Activated CD8-positive, alpha-beta T cell treated with anti-CD3 and anti-CD28 coated beads for 36 hours (primary cell): ENCODE data around the gene MICOS13. TPM values are rescaled to one million over a fixed set of nuclear protein-coding genes. Genes with fewer than 3 reads are reported as not detected.

Source experiments
- ATAC-seq: fragments of 200-7000 bp; cut with Tn5 transposase; one replicate; pipeline ENCODE4 v1.10.0; 2021; ENCODE audit warnings: mild to moderate bottlenecking, moderate library complexity
- CTCF ChIA-PET: fragments of 350-600 bp; sonication (Branson Sonifier 250); formaldehyde crosslinking; loops from one replicate; lab custom pipeline; 2021; ENCODE audit warnings: antibody characterized with exemption; lab: Charles Lee
- POLR2A ChIA-PET: fragments of 350-600 bp; sonication (Branson Sonifier 250); formaldehyde crosslinking; loops from one replicate; lab custom pipeline; 2021; ENCODE audit warnings: antibody characterized with exemption; lab: Charles Lee
- DNase-seq: peaks from one replicate; pipeline ENCODE4 v3.0.0-alpha.2; 2020
- H3K27ac Mint-ChIP-seq: one replicate; pipeline ENCODE4 v1.8.0; 2021; ENCODE audit warnings: mild to moderate bottlenecking, mixed read lengths
- H3K27me3 Mint-ChIP-seq: one replicate; pipeline ENCODE4 v1.8.0; 2021; ENCODE audit warnings: mixed read lengths
- H3K36me3 Mint-ChIP-seq: one replicate; pipeline ENCODE4 v1.8.0; 2021; ENCODE audit warnings: low read depth, mixed read lengths
- H3K4me1 Mint-ChIP-seq: one replicate; pipeline ENCODE4 v1.8.0; 2021; ENCODE audit warnings: low read depth, mixed read lengths
- H3K4me3 Mint-ChIP-seq: one replicate; pipeline ENCODE4 v1.8.0; 2021; ENCODE audit warnings: mild to moderate bottlenecking, moderate library complexity, mixed read lengths
- H3K9me3 Mint-ChIP-seq: one replicate; pipeline ENCODE4 v1.8.0; 2021; ENCODE audit warnings: mixed read lengths
- intact Hi-C: fragments of 100-400 bp; cut with micrococcal nuclease; formaldehyde crosslinking; loops from one replicate; pipeline ENCODE4 v1.10.0; 2022
- total RNA-seq, 2 experiments: library from RNA; stranded (reverse); gene quantifications; one replicate each; pipeline ENCODE4 v1.2.3, GENCODE V29; 2021
- TF ChIP-seq, protein P1 (sequence below): fragments of 200-600 bp; IDR thresholded peaks from one replicate; pipeline ENCODE4 v1.8.0; 2022; ENCODE audit warnings: antibody characterized with exemption, mild to moderate bottlenecking

Gene MICOS13
- total RNA-seq, 2 experiments from 2014 or later = 49.4 TPM

DNA sequence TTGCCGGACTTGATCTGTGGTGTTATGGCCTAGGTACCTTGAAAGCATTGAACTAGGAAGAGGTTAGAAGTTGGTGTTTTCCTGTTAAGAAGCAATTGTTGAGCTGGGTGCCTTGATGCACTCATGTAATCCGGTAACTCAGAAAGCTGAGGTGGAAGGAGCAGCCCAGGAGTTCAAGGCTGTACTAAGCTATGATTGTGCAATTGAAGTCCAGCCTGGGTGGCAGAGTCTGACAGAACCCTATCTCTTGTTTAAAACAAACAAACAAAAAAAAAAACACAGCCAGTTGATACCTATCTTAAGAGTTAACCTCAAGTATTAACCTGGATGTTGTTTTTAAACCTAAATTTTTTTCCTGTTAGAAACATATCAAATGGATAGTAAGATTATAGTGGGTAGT, 38.1 kb downstream of the MICOS13 start:
- TF ChIP-seq, protein P1, sequence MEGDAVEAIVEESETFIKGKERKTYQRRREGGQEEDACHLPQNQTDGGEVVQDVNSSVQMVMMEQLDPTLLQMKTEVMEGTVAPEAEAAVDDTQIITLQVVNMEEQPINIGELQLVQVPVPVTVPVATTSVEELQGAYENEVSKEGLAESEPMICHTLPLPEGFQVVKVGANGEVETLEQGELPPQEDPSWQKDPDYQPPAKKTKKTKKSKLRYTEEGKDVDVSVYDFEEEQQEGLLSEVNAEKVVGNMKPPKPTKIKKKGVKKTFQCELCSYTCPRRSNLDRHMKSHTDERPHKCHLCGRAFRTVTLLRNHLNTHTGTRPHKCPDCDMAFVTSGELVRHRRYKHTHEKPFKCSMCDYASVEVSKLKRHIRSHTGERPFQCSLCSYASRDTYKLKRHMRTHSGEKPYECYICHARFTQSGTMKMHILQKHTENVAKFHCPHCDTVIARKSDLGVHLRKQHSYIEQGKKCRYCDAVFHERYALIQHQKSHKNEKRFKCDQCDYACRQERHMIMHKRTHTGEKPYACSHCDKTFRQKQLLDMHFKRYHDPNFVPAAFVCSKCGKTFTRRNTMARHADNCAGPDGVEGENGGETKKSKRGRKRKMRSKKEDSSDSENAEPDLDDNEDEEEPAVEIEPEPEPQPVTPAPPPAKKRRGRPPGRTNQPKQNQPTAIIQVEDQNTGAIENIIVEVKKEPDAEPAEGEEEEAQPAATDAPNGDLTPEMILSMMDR = no peak
- intact Hi-C loops = no loop called here
- H3K36me3 Mint-ChIP-seq = peaks cover 46% of the 10 kb centered on the region
- no peak overlapping the region for H3K4me3 Mint-ChIP-seq
- H3K9me3 Mint-ChIP-seq = no peaks in the 10 kb centered on the region
- no peak for ATAC-seq
- POLR2A ChIA-PET = interaction anchor here (1.4 kb wide), 1 partner anchor 19 kb away, joined by 3 read pairs; no protein-coding TSS in a partner anchor
- CTCF ChIA-PET = interaction anchor here (1.0 kb wide), 1 partner anchor 22 kb away, joined by 3 read pairs; no protein-coding TSS in a partner anchor
- H3K27me3 Mint-ChIP-seq = no peaks in the 10 kb centered on the region
- peaks cover 34% of the 10 kb centered on the region for H3K4me1 Mint-ChIP-seq
- DNase-seq = no peak
- peak overlapping the region; percentile 22 for H3K27ac Mint-ChIP-seq

DNA sequence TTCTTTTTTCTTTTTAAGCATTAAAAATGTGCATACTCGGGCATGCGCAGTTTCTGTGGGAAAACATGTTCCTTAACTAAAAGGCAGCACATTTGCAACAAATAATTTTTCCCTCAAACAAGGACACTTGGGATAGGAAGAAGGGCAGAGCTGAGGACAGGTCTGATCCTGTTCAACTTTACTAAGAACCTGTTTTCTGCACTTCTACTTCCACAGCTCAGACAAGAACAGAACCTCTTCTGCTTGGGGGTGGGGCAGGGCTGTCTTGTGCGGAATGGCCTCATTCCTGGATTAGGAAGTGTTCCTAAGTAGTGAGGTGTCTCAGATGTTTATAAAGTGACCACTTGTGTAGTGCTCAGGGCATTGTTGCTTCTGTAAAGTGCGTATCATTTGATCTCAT, 39.1 kb downstream of the MICOS13 start:
- ATAC-seq = no peak
- TF ChIP-seq, protein P1 = no peak
- Mint-ChIP-seq H3K4me3 (no peak overlapping the region), H3K27me3 (no peaks in the 10 kb centered on the region), H3K4me1 (peaks cover 34% of the 10 kb centered on the region), H3K27ac (peak overlapping the region; percentile 1), H3K36me3 (peaks cover 36% of the 10 kb centered on the region), H3K9me3 (no peaks in the 10 kb centered on the region)
- ChIA-PET POLR2A (interaction anchor here (0.7 kb wide), 1 partner anchor 124 kb away, joined by 3 read pairs; no protein-coding TSS in a partner anchor), CTCF (no interaction called here)
- no peak for DNase-seq
- intact Hi-C loops = no loop called here

DNA sequence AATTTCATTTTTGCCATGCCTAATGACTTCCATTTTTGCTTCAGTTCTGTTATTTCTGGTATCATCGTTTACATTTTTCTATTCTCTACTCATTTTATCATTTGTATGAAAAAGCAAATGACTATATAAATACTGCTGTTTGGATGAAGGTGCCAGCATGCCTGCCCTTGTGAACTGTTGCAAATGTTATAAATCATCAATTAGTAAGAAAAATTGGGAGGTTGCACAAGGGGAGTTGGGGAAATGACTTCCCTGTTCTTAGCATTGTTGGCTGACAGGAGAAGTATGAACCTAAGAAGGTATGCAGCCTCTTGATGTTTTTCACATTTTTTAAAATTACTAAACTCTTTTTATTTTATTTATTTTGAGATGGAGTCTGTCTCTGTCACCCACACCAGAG, 42.3 kb downstream of the MICOS13 start:
- intact Hi-C loops = no loop called here
- DNase-seq = no peak
- ChIA-PET POLR2A (no interaction called here), CTCF (interaction anchor here (1.3 kb wide), 1 partner anchor 13 kb away, joined by 3 read pairs; no protein-coding TSS in a partner anchor)
- Mint-ChIP-seq H3K9me3 (no peaks in the 10 kb centered on the region), H3K4me1 (peaks cover 39% of the 10 kb centered on the region), H3K27me3 (no peaks in the 10 kb centered on the region), H3K4me3 (no peak overlapping the region), H3K36me3 (peaks cover 27% of the 10 kb centered on the region), H3K27ac (no peak overlapping the region)
- TF ChIP-seq, protein P1 = no peak
- ATAC-seq = no peak

DNA sequence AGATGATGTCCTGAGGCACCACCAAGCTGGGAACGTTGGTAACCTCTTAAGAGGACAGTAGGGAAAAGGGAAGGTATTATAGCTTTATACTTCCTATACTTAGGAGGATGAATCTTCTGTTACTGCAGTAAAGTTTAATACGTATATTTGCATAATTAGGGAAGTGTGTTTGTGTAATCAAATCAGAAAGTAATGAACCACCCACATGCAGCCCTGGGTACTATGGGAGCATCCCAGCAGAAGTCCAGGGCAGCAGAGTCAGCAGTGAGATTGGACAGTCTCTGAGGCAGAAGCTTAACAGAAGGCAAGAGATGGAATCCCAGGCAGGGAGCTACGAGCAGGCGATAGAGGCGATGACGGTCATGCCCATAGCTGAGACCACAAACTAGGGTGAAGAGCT, 44.9 kb downstream of the MICOS13 start:
- DNase-seq = no peak
- POLR2A ChIA-PET = interaction anchor here (0.7 to 2.2 kb wide), 2 partner anchors 11 to 15 kb away, joined by 3 to 17 read pairs; partner anchors contain the start of genes SAFB and SAFB2
- Mint-ChIP-seq H3K27ac (no peak overlapping the region), H3K36me3 (peaks cover 27% of the 10 kb centered on the region), H3K9me3 (no peaks in the 10 kb centered on the region), H3K4me3 (no peak overlapping the region), H3K27me3 (no peaks in the 10 kb centered on the region), H3K4me1 (peaks cover 46% of the 10 kb centered on the region)
- ATAC-seq = no peak
- intact Hi-C loops = no loop called here
- CTCF ChIA-PET = interaction anchor here (1.0 kb wide), 2 partner anchors 9 to 11 kb away, joined by 3 read pairs; no protein-coding TSS in a partner anchor
- TF ChIP-seq, protein P1 = no peak

DNA sequence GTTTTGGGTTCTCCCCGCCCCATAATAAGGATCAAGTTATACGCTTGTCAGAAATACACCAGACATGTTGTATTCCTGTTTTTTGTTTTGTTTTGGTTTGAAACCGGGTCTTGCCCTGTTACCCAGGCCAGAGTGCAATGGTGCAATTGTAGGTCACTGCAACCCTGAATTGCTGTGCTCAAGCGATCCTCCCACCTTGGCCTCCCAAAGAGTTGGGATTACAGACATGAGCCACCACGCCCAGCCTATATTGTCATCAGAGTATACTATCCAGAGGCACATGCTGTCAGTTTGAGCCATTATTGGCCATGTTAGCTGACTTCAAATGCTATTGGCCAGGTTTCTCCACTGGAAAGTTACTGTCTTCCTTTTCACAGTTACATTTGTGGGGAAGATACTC, 47.7 kb downstream of the MICOS13 start:
- intact Hi-C loops = no loop called here
- no peaks in the 10 kb centered on the region for H3K27me3 Mint-ChIP-seq
- TF ChIP-seq, protein P1 = no peak
- H3K4me3 Mint-ChIP-seq = no peak overlapping the region
- POLR2A ChIA-PET = interaction anchor here (0.8 to 1.2 kb wide), 6 partner anchors 11 to 40 kb away, joined by 3 to 4 read pairs (median 3); no protein-coding TSS in a partner anchor
- peaks cover 64% of the 10 kb centered on the region for H3K4me1 Mint-ChIP-seq
- H3K9me3 Mint-ChIP-seq = no peaks in the 10 kb centered on the region
- no peak for ATAC-seq
- H3K36me3 Mint-ChIP-seq = peaks cover 47% of the 10 kb centered on the region
- CTCF ChIA-PET = no interaction called here
- no peak for DNase-seq
- peak overlapping the region; percentile 5 for H3K27ac Mint-ChIP-seq
